SK-N-SH (cell line): ENCODE data around the gene KLF7. TPM values are rescaled to one million over a fixed set of nuclear protein-coding genes. Genes with fewer than 3 reads are reported as not detected.

Experiments
- CTCF ChIA-PET: fragments of 300-600, 350-600 bp; formaldehyde crosslinking; extraction: SDS; loops from one replicate; lab custom pipeline; 2021; lab: Yijun Ruan, JAX
- POLR2A ChIA-PET: fragments of 350-600 bp; sonication (Branson Sonifier 250); formaldehyde crosslinking; extraction: SDS; loops from one replicate; lab custom pipeline; 2020; ENCODE audit warnings: antibody characterized with exemption, inconsistent platforms; lab: Yijun Ruan, JAX
- DNase-seq: peaks from one replicate; pipeline ENCODE4 v3.0.0; 2012
- H2AFZ ChIP-seq: fragments of 200-600 bp; sonication (generic); 2 replicates; pipeline ENCODE4 v1.8.1; 2016; ENCODE audit warnings: antibody characterized with exemption, mild to moderate bottlenecking, low read depth
- H3F3A ChIP-seq: fragments of 200-600 bp; sonication (generic); replicated peaks from 2 replicates; pipeline ENCODE3; 2016; ENCODE audit warnings: antibody characterized with exemption, mild to moderate bottlenecking; ENCODE audit not compliant: insufficient read depth
- H3K27ac ChIP-seq, 2 experiments: fragments of 200-500 bp in 1 of 2; fragments of 200-600 bp in 1 of 2; sonication (Bioruptor generic) in 1 of 2; sonication (generic), shearing (Covaris generic) in 1 of 2; 2 replicates each; pipeline versions ENCODE4 v1.5.1 to v1.6.1; 2014 to 2016; ENCODE audit warnings: low read depth in 2 of 2, inconsistent platforms in 1 of 2, low read length in 1 of 2, mild to moderate bottlenecking in 1 of 2, mixed read lengths in 1 of 2
- H3K27me3 ChIP-seq: fragments of 200-600 bp; sonication (generic), shearing (Covaris generic); 2 replicates; pipeline ENCODE4 v1.6.1; 2016; ENCODE audit warnings: mixed run types; ENCODE audit not compliant: insufficient read depth
- H3K36me3 ChIP-seq, 2 experiments: fragments of 200-500 bp in 1 of 2; fragments of 200-600 bp in 1 of 2; sonication (Bioruptor generic) in 1 of 2; sonication (generic) in 1 of 2; replicated peaks in 1 of 2; 2 replicates each; pipeline versions ENCODE3 to v1.5.1; 2014 to 2016; ENCODE audit warnings: low read length in 1 of 2, mild to moderate bottlenecking in 1 of 2; ENCODE audit not compliant: insufficient read depth in 2 of 2, control insufficient read depth in 1 of 2
- H3K4me1 ChIP-seq, 2 experiments: fragments of 200-500 bp in 1 of 2; fragments of 200-600 bp in 1 of 2; sonication (Bioruptor generic) in 1 of 2; sonication (generic), shearing (Covaris generic) in 1 of 2; 2 replicates each; pipeline versions ENCODE4 v1.5.1 to v1.6.1; 2014 to 2016; ENCODE audit warnings: low read depth in 1 of 2, low read length in 1 of 2, mixed run types in 1 of 2; ENCODE audit not compliant: insufficient read depth in 2 of 2, control insufficient read depth in 1 of 2
- H3K4me2 ChIP-seq: fragments of 200-600 bp; sonication (generic), shearing (Covaris generic); 2 replicates; pipeline ENCODE4 v1.6.1; 2017; ENCODE audit warnings: mixed run types
- H3K4me3 ChIP-seq, 2 experiments: fragments of 200-500 bp in 1 of 2; fragments of 200-600 bp in 1 of 2; sonication (Bioruptor generic) in 1 of 2; sonication (generic), shearing (Covaris generic) in 1 of 2; 2 replicates each; pipeline versions ENCODE4 v1.5.1 to v1.8.1; 2014 to 2016; ENCODE audit warnings: low read depth in 2 of 2, inconsistent platforms in 1 of 2, low read length in 1 of 2, mild to moderate bottlenecking in 1 of 2, mixed read lengths in 1 of 2, moderate library complexity in 1 of 2
- H3K79me2 ChIP-seq: fragments of 200-600 bp; sonication (generic); 2 replicates; pipeline ENCODE4 v1.8.1; 2017; ENCODE audit warnings: mild to moderate bottlenecking; ENCODE audit not compliant: insufficient read depth
- H3K9ac ChIP-seq: fragments of 200-600 bp; sonication (generic); 2 replicates; pipeline ENCODE4 v1.6.1; 2017; ENCODE audit warnings: mixed run types
- H3K9me2 ChIP-seq: fragments of 200-600 bp; sonication (generic); 2 replicates; pipeline ENCODE4 v1.6.1; 2017; ENCODE audit warnings: mixed run types
- H3K9me3 ChIP-seq: fragments of 200-600 bp; sonication (generic); 2 replicates; pipeline ENCODE4 v1.6.1; 2017; ENCODE audit warnings: mixed run types, mild to moderate bottlenecking, moderate library complexity
- H4K20me1 ChIP-seq: fragments of 200-600 bp; sonication (generic); 2 replicates; pipeline ENCODE4 v1.6.1; 2017; ENCODE audit warnings: mild to moderate bottlenecking, mixed run types; ENCODE audit not compliant: insufficient read depth
- EZH2phosphoT487 ChIP-seq: fragments of 200-600 bp; sonication (generic); IDR thresholded peaks from 2 replicates; pipeline ENCODE4 v1.6.1; 2017; ENCODE audit warnings: low read depth, mixed run types, mild to moderate bottlenecking, antibody characterized with exemption, moderate library complexity, borderline replicate concordance
- FOSL2 ChIP-seq: IDR thresholded peaks from 2 replicates; pipeline ENCODE4 v1.4.0; 2012; ENCODE audit warnings: low read depth, mild to moderate bottlenecking, moderate library complexity, borderline replicate concordance
- GATA2 ChIP-seq: sonication (generic); formaldehyde crosslinking; IDR thresholded peaks from 2 replicates; pipeline ENCODE4 v1.5.0; 2020; ENCODE audit warnings: mild to moderate bottlenecking, missing genetic modification reagents
- JUND ChIP-seq: IDR thresholded peaks from 2 replicates; pipeline ENCODE4 v1.4.0; 2012
- RAD21 ChIP-seq: IDR thresholded peaks from 2 replicates; pipeline ENCODE4 v1.6.1; 2012; ENCODE audit warnings: mild to moderate bottlenecking, low read length
- RXRA ChIP-seq: IDR thresholded peaks from 2 replicates; pipeline ENCODE4 v1.4.0; 2012; ENCODE audit warnings: low read depth, mild to moderate bottlenecking, borderline replicate concordance
- SMC3 ChIP-seq: IDR thresholded peaks from 2 replicates; pipeline ENCODE4 v1.6.1; 2012; ENCODE audit warnings: low read depth, low read length, improper control_type of control experiment
- TAF1 ChIP-seq: IDR thresholded peaks from 2 replicates; pipeline ENCODE4 v1.6.1; 2012; ENCODE audit warnings: low read depth, mild to moderate bottlenecking, low read length, moderate library complexity, borderline replicate concordance
- TCF12 ChIP-seq: IDR thresholded peaks from 2 replicates; pipeline ENCODE4 v1.4.0; 2012
- TEAD4 ChIP-seq: IDR thresholded peaks from 2 replicates; pipeline ENCODE4 v1.4.0; 2012; ENCODE audit warnings: mild to moderate bottlenecking, borderline replicate concordance; ENCODE audit not compliant: insufficient read depth
- YY1 ChIP-seq: IDR thresholded peaks from 2 replicates; pipeline ENCODE4 v1.4.0; 2012; ENCODE audit warnings: low read depth, mild to moderate bottlenecking
- WGBS: methylation state at CpG from one replicate; pipeline ENCODE4 v1.1.6; 2017; ENCODE audit warnings: low lambda C conversion rate; 5-methylcytosine and 5-hydroxymethylcytosine counted together
- polyA plus RNA-seq, 3 experiments: library from polyadenylated mRNA; depleted of rRNA; stranded (reverse); fragments of >200 nt; gene quantifications; 2 replicates each; pipeline ENCODE4 v1.2.3, GENCODE V29; 2012
- TF ChIP-seq, protein P1 (sequence below): IDR thresholded peaks from 2 replicates; pipeline ENCODE4 v1.4.0; 2012; ENCODE audit warnings: low read depth
- TF ChIP-seq, protein P2 (sequence below): IDR thresholded peaks from 2 replicates; pipeline ENCODE4 v1.4.0; 2012; ENCODE audit warnings: low read depth, borderline replicate concordance
- TF ChIP-seq, protein P3 (sequence below): fragments of 150-350 bp; IDR thresholded peaks from 2 replicates; pipeline ENCODE4 v1.6.1; 2017; ENCODE audit warnings: antibody characterized with exemption, low read length, low read depth, borderline replicate concordance
- TF ChIP-seq, protein P4 (sequence below): IDR thresholded peaks from 2 replicates; pipeline ENCODE4 v1.4.0; 2012; ENCODE audit warnings: low read depth, borderline replicate concordance
- TF ChIP-seq, protein P5 (sequence below): IDR thresholded peaks from 2 replicates; pipeline ENCODE4; 2012
- TF ChIP-seq, protein P6 (sequence below): fragments of 150-350 bp; IDR thresholded peaks from 2 replicates; pipeline ENCODE4 v1.6.1; 2016; ENCODE audit warnings: mild to moderate bottlenecking, low read depth, low read length
- TF ChIP-seq, protein P7 (sequence below): fragments of 200-600 bp; sonication (generic); IDR thresholded peaks from 2 replicates; pipeline ENCODE4 v1.6.1; 2017; ENCODE audit warnings: antibody characterized with exemption, mild to moderate bottlenecking, moderate library complexity

KLF7 gene
- polyA plus RNA-seq, 1 of the 3 experiments (the other 2 are of a cell fraction): 7.5 TPM

DNA sequence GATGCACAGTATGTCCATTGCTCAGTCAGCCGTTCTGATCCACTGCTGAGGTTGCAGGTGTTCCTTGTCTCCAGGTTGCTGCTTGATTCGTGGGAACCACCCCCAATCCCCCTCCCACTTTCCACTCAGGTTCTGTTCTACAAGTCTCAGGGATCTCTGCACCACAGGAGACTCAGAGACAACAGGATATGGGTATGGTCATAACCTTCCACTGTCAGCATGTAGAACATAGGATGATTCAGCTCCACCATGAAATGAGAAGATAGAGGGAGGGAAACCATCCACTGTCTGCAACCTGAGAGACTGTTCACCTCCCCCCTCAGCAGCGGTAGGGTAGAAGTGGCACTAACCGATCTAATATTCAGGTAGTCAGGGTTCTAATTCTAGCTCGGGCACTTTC, 19.0 kb upstream of the KLF7 start:
- Histone ChIP-seq H4K20me1 (no peaks in the 10 kb centered on the region), H3K9ac (no peak overlapping the region), H3F3A (peaks cover 15% of the 10 kb centered on the region), H2AFZ (peak overlapping the region; percentile 30; the same call in 1 of the 2 replicates), H3K9me3 (no peaks in the 10 kb centered on the region), H3K4me2 (peak overlapping the region; percentile 55; the same call in 1 of the 2 replicates), H3K9me2 (no peaks in the 10 kb centered on the region), H3K79me2 (no peaks in the 10 kb centered on the region), H3K27ac (no peak overlapping the region; a peak in 1 of 4 replicates), H3K36me3 (no peaks in the 10 kb centered on the region), H3K4me1 (peaks cover 9 to 42% of the 10 kb centered on the region in 2 experiments), H3K4me3 (no peak overlapping the region), H3K27me3 (no peaks in the 10 kb centered on the region)
- WGBS: 66% methylated on average over 5 of the region's 5 CpGs
- DNase-seq: no peak
- ChIA-PET POLR2A (no interaction called here), CTCF (interaction anchor here (0.9 to 1.6 kb wide), 3 partner anchors 9 to 13 kb away, joined by 3 to 5 read pairs (median 3); no protein-coding TSS in a partner anchor)
- TF ChIP-seq TAF1 (no peak), SMC3 (no peak), GATA2 (CRISPR knock-in tag) (no peak), EZH2phosphoT487 (no peak), JUND (no peak), TCF12 (no peak)
- TF ChIP-seq, protein P1, sequence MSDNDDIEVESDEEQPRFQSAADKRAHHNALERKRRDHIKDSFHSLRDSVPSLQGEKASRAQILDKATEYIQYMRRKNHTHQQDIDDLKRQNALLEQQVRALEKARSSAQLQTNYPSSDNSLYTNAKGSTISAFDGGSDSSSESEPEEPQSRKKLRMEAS: no peak
- TF ChIP-seq, protein P2, sequence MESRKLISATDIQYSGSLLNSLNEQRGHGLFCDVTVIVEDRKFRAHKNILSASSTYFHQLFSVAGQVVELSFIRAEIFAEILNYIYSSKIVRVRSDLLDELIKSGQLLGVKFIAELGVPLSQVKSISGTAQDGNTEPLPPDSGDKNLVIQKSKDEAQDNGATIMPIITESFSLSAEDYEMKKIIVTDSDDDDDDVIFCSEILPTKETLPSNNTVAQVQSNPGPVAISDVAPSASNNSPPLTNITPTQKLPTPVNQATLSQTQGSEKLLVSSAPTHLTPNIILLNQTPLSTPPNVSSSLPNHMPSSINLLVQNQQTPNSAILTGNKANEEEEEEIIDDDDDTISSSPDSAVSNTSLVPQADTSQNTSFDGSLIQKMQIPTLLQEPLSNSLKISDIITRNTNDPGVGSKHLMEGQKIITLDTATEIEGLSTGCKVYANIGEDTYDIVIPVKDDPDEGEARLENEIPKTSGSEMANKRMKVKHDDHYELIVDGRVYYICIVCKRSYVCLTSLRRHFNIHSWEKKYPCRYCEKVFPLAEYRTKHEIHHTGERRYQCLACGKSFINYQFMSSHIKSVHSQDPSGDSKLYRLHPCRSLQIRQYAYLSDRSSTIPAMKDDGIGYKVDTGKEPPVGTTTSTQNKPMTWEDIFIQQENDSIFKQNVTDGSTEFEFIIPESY: no peak
- TF ChIP-seq, protein P3, sequence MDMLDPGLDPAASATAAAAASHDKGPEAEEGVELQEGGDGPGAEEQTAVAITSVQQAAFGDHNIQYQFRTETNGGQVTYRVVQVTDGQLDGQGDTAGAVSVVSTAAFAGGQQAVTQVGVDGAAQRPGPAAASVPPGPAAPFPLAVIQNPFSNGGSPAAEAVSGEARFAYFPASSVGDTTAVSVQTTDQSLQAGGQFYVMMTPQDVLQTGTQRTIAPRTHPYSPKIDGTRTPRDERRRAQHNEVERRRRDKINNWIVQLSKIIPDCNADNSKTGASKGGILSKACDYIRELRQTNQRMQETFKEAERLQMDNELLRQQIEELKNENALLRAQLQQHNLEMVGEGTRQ: no peak
- TF ChIP-seq, protein P4, sequence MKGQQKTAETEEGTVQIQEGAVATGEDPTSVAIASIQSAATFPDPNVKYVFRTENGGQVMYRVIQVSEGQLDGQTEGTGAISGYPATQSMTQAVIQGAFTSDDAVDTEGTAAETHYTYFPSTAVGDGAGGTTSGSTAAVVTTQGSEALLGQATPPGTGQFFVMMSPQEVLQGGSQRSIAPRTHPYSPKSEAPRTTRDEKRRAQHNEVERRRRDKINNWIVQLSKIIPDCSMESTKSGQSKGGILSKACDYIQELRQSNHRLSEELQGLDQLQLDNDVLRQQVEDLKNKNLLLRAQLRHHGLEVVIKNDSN: no peak
- TF ChIP-seq, protein P5, sequence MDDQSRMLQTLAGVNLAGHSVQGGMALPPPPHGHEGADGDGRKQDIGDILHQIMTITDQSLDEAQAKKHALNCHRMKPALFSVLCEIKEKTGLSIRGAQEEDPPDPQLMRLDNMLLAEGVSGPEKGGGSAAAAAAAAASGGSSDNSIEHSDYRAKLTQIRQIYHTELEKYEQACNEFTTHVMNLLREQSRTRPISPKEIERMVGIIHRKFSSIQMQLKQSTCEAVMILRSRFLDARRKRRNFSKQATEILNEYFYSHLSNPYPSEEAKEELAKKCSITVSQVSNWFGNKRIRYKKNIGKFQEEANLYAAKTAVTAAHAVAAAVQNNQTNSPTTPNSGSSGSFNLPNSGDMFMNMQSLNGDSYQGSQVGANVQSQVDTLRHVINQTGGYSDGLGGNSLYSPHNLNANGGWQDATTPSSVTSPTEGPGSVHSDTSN: no peak

DNA sequence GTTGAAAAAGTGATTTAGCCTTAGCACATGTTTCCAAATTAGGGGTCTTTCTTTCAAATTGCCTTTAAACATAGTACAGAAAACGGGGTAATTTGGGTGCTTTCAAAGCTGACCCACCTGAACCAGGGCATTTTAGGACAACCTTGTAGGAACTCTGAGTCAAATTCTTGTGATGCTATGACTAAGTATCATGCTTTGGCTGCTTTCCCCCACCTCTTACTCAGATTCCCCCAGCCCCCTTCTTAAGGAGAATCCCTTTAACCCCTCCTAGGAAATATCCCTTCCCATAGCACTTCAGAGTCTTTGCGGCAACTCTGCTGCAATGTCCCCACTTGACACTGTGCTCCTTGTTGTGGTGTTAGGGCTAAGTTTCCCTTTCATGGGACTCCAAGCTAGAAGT, 18.6 kb upstream of the KLF7 start:
- Histone ChIP-seq H3K36me3 (no peaks in the 10 kb centered on the region), H3K9me3 (no peaks in the 10 kb centered on the region), H3K4me2 (peak overlapping the region; percentile 55; the same call in 1 of the 2 replicates), H3K27ac (peak overlapping the region in 1 of 2 experiments; percentile 73; a peak in 2 of 4 replicates), H2AFZ (no peak overlapping the region), H3K4me3 (no peak overlapping the region), H3K4me1 (peaks cover 4 to 42% of the 10 kb centered on the region in 2 experiments), H3F3A (peaks cover 15% of the 10 kb centered on the region), H4K20me1 (no peaks in the 10 kb centered on the region), H3K9ac (no peak overlapping the region), H3K79me2 (no peaks in the 10 kb centered on the region), H3K27me3 (no peaks in the 10 kb centered on the region), H3K9me2 (no peaks in the 10 kb centered on the region)
- CTCF ChIA-PET: interaction anchor here (0.9 to 1.6 kb wide), 3 partner anchors 9 to 13 kb away, joined by 3 to 5 read pairs (median 3); no protein-coding TSS in a partner anchor
- WGBS: 76% methylated on average over 2 of the region's 2 CpGs
- 0 out of 2 replicates have a peak, but pooled peaks have one; percentile 19 for TF ChIP-seq JUND
- TF ChIP-seq, protein P6, sequence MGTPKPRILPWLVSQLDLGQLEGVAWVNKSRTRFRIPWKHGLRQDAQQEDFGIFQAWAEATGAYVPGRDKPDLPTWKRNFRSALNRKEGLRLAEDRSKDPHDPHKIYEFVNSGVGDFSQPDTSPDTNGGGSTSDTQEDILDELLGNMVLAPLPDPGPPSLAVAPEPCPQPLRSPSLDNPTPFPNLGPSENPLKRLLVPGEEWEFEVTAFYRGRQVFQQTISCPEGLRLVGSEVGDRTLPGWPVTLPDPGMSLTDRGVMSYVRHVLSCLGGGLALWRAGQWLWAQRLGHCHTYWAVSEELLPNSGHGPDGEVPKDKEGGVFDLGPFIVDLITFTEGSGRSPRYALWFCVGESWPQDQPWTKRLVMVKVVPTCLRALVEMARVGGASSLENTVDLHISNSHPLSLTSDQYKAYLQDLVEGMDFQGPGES: no peak
- TF ChIP-seq, protein P7, sequence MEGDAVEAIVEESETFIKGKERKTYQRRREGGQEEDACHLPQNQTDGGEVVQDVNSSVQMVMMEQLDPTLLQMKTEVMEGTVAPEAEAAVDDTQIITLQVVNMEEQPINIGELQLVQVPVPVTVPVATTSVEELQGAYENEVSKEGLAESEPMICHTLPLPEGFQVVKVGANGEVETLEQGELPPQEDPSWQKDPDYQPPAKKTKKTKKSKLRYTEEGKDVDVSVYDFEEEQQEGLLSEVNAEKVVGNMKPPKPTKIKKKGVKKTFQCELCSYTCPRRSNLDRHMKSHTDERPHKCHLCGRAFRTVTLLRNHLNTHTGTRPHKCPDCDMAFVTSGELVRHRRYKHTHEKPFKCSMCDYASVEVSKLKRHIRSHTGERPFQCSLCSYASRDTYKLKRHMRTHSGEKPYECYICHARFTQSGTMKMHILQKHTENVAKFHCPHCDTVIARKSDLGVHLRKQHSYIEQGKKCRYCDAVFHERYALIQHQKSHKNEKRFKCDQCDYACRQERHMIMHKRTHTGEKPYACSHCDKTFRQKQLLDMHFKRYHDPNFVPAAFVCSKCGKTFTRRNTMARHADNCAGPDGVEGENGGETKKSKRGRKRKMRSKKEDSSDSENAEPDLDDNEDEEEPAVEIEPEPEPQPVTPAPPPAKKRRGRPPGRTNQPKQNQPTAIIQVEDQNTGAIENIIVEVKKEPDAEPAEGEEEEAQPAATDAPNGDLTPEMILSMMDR: no peak
- no peak for TF ChIP-seq TEAD4
- no peak for TF ChIP-seq YY1
- no peak for TF ChIP-seq TCF12
- TF ChIP-seq RAD21: no peak
- peak; percentile 58 for TF ChIP-seq FOSL2
- TF ChIP-seq RXRA: 0 out of 2 replicates have a peak, but pooled peaks have one; percentile 42
- POLR2A ChIA-PET: no interaction called here
- DNase-seq: no peak
